HG03060 (cell line): ENCODE data around the gene LGALS1.

Source experiments
- ATAC-seq: cut with Tn5 transposase; IDR thresholded peaks from one replicate; pipeline ENCODE4 v1.9.1; 2021; ENCODE audit warnings: low read depth, moderate number of reproducible peaks; ENCODE audit not compliant: unreplicated experiment

Gene LGALS1

DNA sequence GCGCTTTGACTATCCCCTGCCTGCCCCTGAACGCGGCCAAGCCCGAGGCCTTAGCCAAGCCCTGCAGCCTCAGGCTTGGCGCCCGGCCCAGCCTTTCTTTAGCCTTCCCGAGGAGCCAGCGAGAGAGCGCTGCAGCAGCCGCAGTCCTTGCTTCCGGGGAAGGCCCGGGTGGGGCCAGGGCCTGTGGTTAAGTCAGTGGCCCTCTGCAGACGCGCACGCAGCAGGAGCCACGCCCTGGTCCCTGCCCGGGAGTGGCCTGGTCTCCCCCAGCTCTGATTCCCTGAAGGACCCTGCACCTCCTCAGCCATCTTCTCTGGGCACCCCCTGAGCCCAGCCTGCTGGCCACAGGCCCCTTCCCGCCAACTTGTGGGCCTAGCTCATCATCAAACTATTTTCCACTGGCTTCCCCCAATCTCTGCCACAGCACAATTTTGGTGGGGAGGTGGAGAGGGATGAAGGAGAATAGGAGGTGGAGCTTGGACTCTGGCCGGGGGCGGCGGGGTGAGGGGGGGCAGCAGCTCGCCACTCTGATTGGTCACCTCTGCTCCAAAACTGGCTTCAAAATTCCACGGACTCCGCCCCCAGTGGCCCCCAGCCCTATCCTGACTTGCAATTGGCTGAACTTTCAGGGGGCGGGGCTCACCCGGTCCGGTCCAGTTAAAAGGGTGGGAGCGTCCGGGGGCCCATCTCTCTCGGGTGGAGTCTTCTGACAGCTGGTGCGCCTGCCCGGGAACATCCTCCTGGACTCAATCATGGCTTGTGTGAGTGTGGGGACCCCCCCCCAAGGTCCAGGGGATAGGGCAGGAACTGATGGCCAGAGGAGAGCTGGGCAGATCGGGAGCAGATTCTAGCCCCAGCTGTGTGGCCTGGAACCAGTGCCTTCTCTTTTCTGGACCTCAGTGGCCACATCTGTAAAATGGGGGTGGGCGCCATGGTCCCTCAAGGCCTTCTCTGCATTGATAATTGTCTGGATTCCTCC lies at the start of gene LGALS1:
TSS of gene LGALS1 (plus strand) at position 686 of the 979 bp plus-strand sequence. CDS start at position 753, 67 bp downstream.
- ATAC-seq, result no peak

- no peak for ATAC-seq
Measured at GRCh38 chr22:37625737-37626136, 49.7 kb upstream of the LGALS1 start.

- ATAC-seq, result no peak
Measured at GRCh38 chr22:37626144-37626543, 49.3 kb upstream of the LGALS1 start.

- ATAC-seq, result no peak
Measured at GRCh38 chr22:37626556-37627075, 48.8 kb upstream of the LGALS1 start.

DNA sequence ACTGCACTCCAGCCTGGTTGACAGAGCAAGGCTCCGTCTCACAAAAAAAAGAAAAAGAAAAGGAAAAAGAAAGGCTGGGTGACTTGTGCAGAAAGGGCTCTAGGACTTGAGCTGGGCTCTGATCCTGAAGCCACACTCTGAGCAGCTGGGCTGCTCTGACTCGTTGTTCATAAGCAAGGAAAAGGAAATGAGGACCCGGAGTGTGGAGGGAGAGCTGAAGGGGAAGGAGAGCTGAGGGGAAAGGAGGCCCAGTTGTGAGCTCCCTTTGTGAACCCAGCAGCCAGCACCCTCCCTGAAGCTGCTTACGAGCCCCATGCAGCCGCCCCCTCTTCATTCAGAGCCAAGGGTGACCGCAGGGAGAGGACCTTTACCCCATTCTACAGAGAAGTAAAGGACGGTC lies 48.3 kb upstream of the LGALS1 start:
- ATAC-seq, result no peak

GRCh38 chr22:37627545-37627944 lies 47.9 kb upstream of the LGALS1 start:
- ATAC-seq, result no peak

DNA sequence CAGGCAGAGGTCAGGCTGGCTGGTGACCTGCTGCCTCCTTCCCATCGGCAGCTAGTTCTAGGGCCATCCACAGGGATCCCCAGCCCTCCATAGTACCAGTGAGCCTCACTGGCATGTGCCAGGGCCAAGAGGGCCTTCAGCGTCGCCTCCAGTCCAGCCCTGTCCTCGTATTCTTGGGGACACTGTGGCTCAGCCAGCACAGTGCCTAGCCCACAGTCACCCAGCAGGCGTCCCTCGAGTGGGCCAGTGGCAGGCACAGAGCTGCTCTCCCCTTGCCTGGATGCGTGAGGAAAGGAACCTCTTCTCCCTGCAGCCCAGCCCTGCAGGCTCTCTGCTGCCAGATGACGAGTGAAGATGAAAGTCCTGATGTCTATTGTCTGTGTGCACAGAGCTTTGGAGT lies 46.6 kb upstream of the LGALS1 start:
- ATAC-seq, result no peak

- no peak for ATAC-seq
Measured at GRCh38 chr22:37629928-37630327, 45.5 kb upstream of the LGALS1 start.

GRCh38 chr22:37630839-37631435 lies 44.5 kb upstream of the LGALS1 start:
- no peak for ATAC-seq

DNA sequence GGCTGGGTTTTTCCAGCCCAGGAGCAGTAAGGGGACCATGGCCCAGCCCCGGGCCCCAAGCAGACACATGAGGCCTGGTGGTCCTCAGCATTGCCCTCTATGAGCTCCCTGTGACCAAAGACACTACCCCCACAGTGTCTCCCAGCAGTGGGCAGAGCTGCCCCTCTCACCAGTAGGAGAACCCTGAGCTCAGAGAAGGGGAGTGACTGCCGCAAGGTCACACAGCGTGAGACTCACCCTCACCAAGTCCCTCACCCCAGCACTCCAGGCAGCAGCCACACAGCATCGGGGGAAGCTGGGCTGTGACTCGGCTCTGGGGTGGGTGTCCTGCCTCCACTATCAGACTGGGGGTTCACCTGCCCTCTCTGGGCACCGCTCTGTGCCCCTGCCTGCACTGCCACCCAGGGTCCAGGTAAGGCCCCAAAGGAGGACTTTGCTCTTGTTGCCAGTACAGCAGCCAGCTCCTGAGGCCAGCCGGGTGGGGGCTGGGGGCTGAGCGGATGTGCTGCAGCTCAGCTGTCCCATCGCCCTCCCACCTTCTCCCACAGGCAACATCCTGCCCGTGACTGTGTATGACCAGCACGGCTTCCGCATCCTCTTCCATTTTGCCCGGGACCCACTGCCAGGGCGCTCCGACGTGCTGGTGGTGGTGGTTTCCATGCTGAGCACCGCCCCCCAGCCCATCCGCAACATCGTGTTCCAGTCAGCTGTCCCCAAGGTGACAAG lies 43.8 kb upstream of the LGALS1 start:
- no peak for ATAC-seq

GRCh38 chr22:37632174-37633088 lies 43.0 kb upstream of the LGALS1 start:
- ATAC-seq, result no peak

DNA sequence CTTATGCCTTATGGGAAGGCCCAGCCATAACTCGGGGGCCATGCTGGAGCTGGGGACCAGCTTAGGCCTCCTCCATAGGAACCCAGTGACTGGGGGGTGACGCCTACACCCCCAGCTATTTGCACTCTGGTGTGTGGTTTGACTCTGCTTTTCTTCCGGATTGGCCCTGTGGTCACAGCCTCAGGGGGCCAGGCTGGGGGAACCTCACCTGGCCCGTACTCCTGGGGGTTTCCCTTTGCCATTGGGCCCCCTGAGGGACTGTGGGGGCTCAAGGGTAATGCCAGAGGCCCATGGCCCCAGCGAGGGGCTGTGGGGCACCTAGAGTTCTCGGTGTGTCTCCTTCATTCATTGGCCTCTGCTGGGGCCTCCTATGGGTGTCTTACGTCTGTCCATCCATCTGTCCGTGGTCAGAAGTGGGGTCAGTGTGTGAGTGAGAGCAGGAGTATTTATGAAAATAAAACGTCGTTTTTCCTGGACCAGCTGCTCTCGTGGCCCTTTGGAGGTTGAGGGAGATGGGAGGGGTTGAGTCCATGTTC lies 42.3 kb upstream of the LGALS1 start:
- ATAC-seq, result peak; percentile 74

DNA sequence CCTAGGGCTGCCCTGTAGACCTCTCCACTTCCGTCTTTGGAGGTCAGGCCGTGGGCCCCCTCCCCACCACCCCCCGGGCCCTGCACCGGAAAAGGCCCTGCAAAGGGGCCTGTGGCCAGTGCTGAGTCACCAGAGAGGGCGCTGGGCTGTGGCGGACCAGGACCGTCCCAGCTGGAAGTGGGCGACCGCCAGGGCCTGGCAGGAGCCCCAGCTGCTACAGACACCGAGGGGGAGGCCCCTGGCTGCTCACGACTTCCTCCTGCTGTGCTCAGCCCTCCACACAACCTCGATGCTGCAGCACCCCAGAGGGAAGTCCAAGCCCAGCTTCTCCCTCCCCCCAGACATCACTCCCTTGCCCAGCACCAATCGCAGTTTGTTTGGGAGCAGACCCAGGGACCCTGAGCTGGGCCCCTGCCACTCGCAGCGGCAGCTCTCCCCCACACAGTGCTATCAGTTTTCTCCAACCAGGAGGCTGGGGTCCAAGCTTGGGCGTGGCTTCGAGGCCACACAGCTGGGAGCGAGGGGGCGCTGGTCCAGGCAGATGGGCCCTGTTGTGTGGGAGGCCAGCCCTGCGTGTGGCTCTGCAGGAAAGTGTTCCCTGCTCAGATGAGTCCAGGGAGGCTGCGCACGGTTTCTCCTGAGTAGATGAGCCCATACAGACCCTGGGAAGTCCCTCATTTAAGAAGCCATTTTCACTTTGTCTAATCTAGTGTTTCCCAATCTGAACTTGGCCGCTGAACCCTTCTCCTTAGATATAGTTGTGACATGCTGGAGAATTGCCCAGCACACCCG lies 41.6 kb upstream of the LGALS1 start:
- peak; percentile 27 for ATAC-seq

- no peak for ATAC-seq
Measured at GRCh38 chr22:37634417-37634924, 41.0 kb upstream of the LGALS1 start.

- ATAC-seq, result no peak
Measured at GRCh38 chr22:37635157-37635556, 40.3 kb upstream of the LGALS1 start.

GRCh38 chr22:37636186-37636948 lies 39.1 kb upstream of the LGALS1 start:
- no peak for ATAC-seq

- no peak for ATAC-seq
Measured at GRCh38 chr22:37636949-37637273, 38.5 kb upstream of the LGALS1 start.
